ENCODE results near the gene CDA. TPM values are rescaled to one million over a fixed set of nuclear protein-coding genes. Genes with fewer than 3 reads are reported as not detected.

The CDA gene
- total RNA-seq, 2 donors from 2014 or later, result 1.3 to 24.3 TPM

- 92% methylated on average over 13 to 14 of the region's 14 CpGs for WGBS, 2 experiments (ENCODE audit: insufficient coverage in 1 of 2, insufficient read length in 1 of 2)
- no peak overlapping the region for H3K27ac ChIP-seq (ENCODE audit: low read depth, low read length)
- no peaks in the 10 kb centered on the region for H3K36me3 ChIP-seq (ENCODE audit: control insufficient read depth, insufficient read depth, low read length)
- no peak for TF ChIP-seq CTCF (conservative IDR thresholded peaks at IDR 0.05)
- H3K27me3 ChIP-seq (ENCODE audit: control insufficient read depth, insufficient read depth, low read length, poor library complexity, severe bottlenecking), result no peaks in the 10 kb centered on the region
- peaks cover 13% of the 10 kb centered on the region for H3K4me1 Mint-ChIP-seq
- no peak overlapping the region for H3K4me3 Mint-ChIP-seq
- H3K9me3 ChIP-seq (ENCODE audit: control insufficient read depth, low read length), result no peaks in the 10 kb centered on the region
- H3K4me3 ChIP-seq (ENCODE audit: low read length), result no peak overlapping the region
- no peak overlapping the region for H3K27ac Mint-ChIP-seq
- H3K36me3 Mint-ChIP-seq (ENCODE audit: low read depth), result peaks cover 3% of the 10 kb centered on the region
- H3K9me3 Mint-ChIP-seq, result no peaks in the 10 kb centered on the region
- H3K9ac ChIP-seq (ENCODE audit: extremely low read depth, low read length, poor library complexity, severe bottlenecking), result no peak overlapping the region
- H3K27me3 Mint-ChIP-seq (ENCODE audit: insufficient read depth), result no peaks in the 10 kb centered on the region
- peaks cover 11% of the 10 kb centered on the region for H3K4me1 ChIP-seq (ENCODE audit: control insufficient read depth, insufficient read depth, low read length)
- no peak for DNase-seq
These were observed 5.8 kb downstream of the CDA start for GRCh38 chr1:20594746-20595145.

GRCh38 chr1:20596106-20596505, 7.2 kb downstream of the CDA start:
- H3K36me3 ChIP-seq (ENCODE audit: control insufficient read depth, insufficient read depth, low read length), result no peaks in the 10 kb centered on the region
- H3K9me3 ChIP-seq (ENCODE audit: control insufficient read depth, low read length), result no peaks in the 10 kb centered on the region
- Mint-ChIP-seq H3K4me3 (no peak overlapping the region), H3K27ac (no peak overlapping the region), H3K36me3 (ENCODE audit: low read depth) (peaks cover 3% of the 10 kb centered on the region), H3K9me3 (no peaks in the 10 kb centered on the region), H3K27me3 (ENCODE audit: insufficient read depth) (no peaks in the 10 kb centered on the region), H3K4me1 (peaks cover 3% of the 10 kb centered on the region)
- WGBS, 2 experiments (ENCODE audit: insufficient coverage in 1 of 2, insufficient read length in 1 of 2), result 53 to 84% methylated on average over 3 to 6 of the region's 6 CpGs
- H3K27me3 ChIP-seq (ENCODE audit: control insufficient read depth, insufficient read depth, low read length, poor library complexity, severe bottlenecking), result no peaks in the 10 kb centered on the region
- DNase-seq, result no peak
- H3K4me3 ChIP-seq (ENCODE audit: low read length), result no peak overlapping the region
- no peaks in the 10 kb centered on the region for H3K4me1 ChIP-seq (ENCODE audit: control insufficient read depth, insufficient read depth, low read length)
- TF ChIP-seq CTCF (conservative IDR thresholded peaks at IDR 0.05), result no peak
- no peak overlapping the region for H3K9ac ChIP-seq (ENCODE audit: extremely low read depth, low read length, poor library complexity, severe bottlenecking)
- H3K27ac ChIP-seq (ENCODE audit: low read depth, low read length), result no peak overlapping the region

- WGBS, 2 experiments (ENCODE audit: insufficient coverage in 1 of 2, insufficient read length in 1 of 2), result 97 to 100% methylated on average over 2 to 3 of the region's 3 CpGs
- Histone ChIP-seq H3K4me3 (ENCODE audit: low read length) (no peak overlapping the region), H3K4me1 (ENCODE audit: control insufficient read depth, insufficient read depth, low read length) (no peaks in the 10 kb centered on the region), H3K36me3 (ENCODE audit: control insufficient read depth, insufficient read depth, low read length) (no peaks in the 10 kb centered on the region), H3K27me3 (ENCODE audit: control insufficient read depth, insufficient read depth, low read length, poor library complexity, severe bottlenecking) (no peaks in the 10 kb centered on the region), H3K9ac (ENCODE audit: extremely low read depth, low read length, poor library complexity, severe bottlenecking) (no peak overlapping the region), H3K9me3 (ENCODE audit: control insufficient read depth, low read length) (no peaks in the 10 kb centered on the region), H3K27ac (ENCODE audit: low read depth, low read length) (no peak overlapping the region)
- H3K27ac Mint-ChIP-seq, result no peak overlapping the region
- no peak overlapping the region for H3K4me3 Mint-ChIP-seq
- H3K36me3 Mint-ChIP-seq (ENCODE audit: low read depth), result peaks cover 6% of the 10 kb centered on the region
- no peaks in the 10 kb centered on the region for H3K9me3 Mint-ChIP-seq
- no peak for TF ChIP-seq CTCF (conservative IDR thresholded peaks at IDR 0.05)
- H3K27me3 Mint-ChIP-seq (ENCODE audit: insufficient read depth), result no peaks in the 10 kb centered on the region
- no peaks in the 10 kb centered on the region for H3K4me1 Mint-ChIP-seq
- DNase-seq, result no peak
These were observed 8.8 kb downstream of the CDA start for GRCh38 chr1:20597650-20598049.

Measured in endodermal cell (in vitro differentiated cells).